Measurements from ENCODE around the gene VILL. TPM values are rescaled to one million over a fixed set of nuclear protein-coding genes. Genes with fewer than 3 reads are reported as not detected.

The VILL gene
- total RNA-seq, 1 donor from 2014 or later: 11.4 TPM

GRCh38 chr3:37993820-37994638 is 3.4 kb downstream of the VILL start:
- Mint-ChIP-seq H3K27ac (peak overlapping the region; percentile 95), H3K9me3 (no peaks in the 10 kb centered on the region), H3K36me3 (ENCODE audit: low read depth) (peaks cover 21% of the 10 kb centered on the region), H3K4me1 (peaks cover 46% of the 10 kb centered on the region), H3K4me3 (peak overlapping the region; percentile 97), H3K27me3 (peaks cover 2% of the 10 kb centered on the region)
- DNase-seq: peak; percentile 89
- intact Hi-C loops (cut with micrococcal nuclease): loop anchor here (1.0 to 2.0 kb wide), 2 partner anchors 45 to 171 kb away; partner anchors contain the start of genes DLEC1 and OXSR1

GRCh38 chr3:37994639-37994972 is 4.0 kb downstream of the VILL start:
- Mint-ChIP-seq H3K9me3 (no peaks in the 10 kb centered on the region), H3K4me1 (peaks cover 50% of the 10 kb centered on the region), H3K36me3 (ENCODE audit: low read depth) (peaks cover 27% of the 10 kb centered on the region), H3K4me3 (peak overlapping the region; percentile 97), H3K27me3 (peaks cover 2% of the 10 kb centered on the region), H3K27ac (peak overlapping the region; percentile 95)
- intact Hi-C loops (cut with micrococcal nuclease): loop anchor here (1.0 to 2.0 kb wide), 2 partner anchors 44 to 171 kb away; partner anchors contain the start of genes DLEC1 and OXSR1
- DNase-seq: no peak

GRCh38 chr3:37995652-37996641 is 5.4 kb downstream of the VILL start:
- no peaks in the 10 kb centered on the region for H3K9me3 Mint-ChIP-seq
- H3K27me3 Mint-ChIP-seq: peaks cover 2% of the 10 kb centered on the region
- H3K4me3 Mint-ChIP-seq: peak overlapping the region; percentile 97
- DNase-seq: peak; percentile 74
- peaks cover 34% of the 10 kb centered on the region for H3K36me3 Mint-ChIP-seq (ENCODE audit: low read depth)
- H3K27ac Mint-ChIP-seq: peak overlapping the region; percentile 95
- peaks cover 52% of the 10 kb centered on the region for H3K4me1 Mint-ChIP-seq
- intact Hi-C loops (cut with micrococcal nuclease): loop anchor here (2.0 kb wide), 1 partner anchor 43 kb away; the partner anchor contains the start of gene DLEC1

GRCh38 chr3:37996785-37997301 is 6.3 kb downstream of the VILL start:
- intact Hi-C loops (cut with micrococcal nuclease): no loop called here
- peak; percentile 95 for DNase-seq
- peaks cover 36% of the 10 kb centered on the region for H3K36me3 Mint-ChIP-seq (ENCODE audit: low read depth)
- no peak overlapping the region for H3K4me3 Mint-ChIP-seq
- H3K9me3 Mint-ChIP-seq: no peaks in the 10 kb centered on the region
- H3K27ac Mint-ChIP-seq: peak overlapping the region; percentile 55
- H3K27me3 Mint-ChIP-seq: no peaks in the 10 kb centered on the region
- peaks cover 52% of the 10 kb centered on the region for H3K4me1 Mint-ChIP-seq

DNA sequence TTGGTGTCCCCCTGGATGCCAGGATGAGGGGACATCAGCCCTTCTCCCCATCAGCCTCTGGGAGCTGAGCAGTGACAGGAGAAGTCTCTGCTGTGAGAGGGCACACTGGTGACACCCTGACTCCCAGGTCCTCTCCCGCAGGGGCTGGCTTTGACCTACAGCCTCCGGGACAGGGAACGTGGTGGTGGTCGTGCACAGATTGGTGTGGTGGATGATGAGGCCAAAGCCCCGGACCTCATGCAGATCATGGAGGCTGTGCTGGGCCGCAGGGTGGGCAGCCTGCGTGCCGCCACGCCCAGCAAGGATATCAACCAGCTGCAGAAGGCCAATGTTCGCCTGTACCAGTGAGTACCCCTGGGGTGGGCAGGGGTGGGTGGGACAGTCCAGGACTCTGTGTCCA is 6.8 kb downstream of the VILL start:
- Mint-ChIP-seq H3K4me1 (peaks cover 52% of the 10 kb centered on the region), H3K4me3 (no peak overlapping the region), H3K27me3 (no peaks in the 10 kb centered on the region), H3K36me3 (ENCODE audit: low read depth) (peaks cover 39% of the 10 kb centered on the region), H3K27ac (peak overlapping the region; percentile 55), H3K9me3 (no peaks in the 10 kb centered on the region)
- DNase-seq: no peak
- intact Hi-C loops (cut with micrococcal nuclease): no loop called here

- H3K4me1 Mint-ChIP-seq: peaks cover 52% of the 10 kb centered on the region
- H3K9me3 Mint-ChIP-seq: no peaks in the 10 kb centered on the region
- peaks cover 39% of the 10 kb centered on the region for H3K36me3 Mint-ChIP-seq (ENCODE audit: low read depth)
- intact Hi-C loops (cut with micrococcal nuclease): no loop called here
- H3K27ac Mint-ChIP-seq: peak overlapping the region; percentile 95
- H3K4me3 Mint-ChIP-seq: peak overlapping the region; percentile 77
- H3K27me3 Mint-ChIP-seq: no peaks in the 10 kb centered on the region
- DNase-seq: no peak
Observed at GRCh38 chr3:37997791-37998370, 7.3 kb downstream of the VILL start.

GRCh38 chr3:37999836-38000235 is 9.2 kb downstream of the VILL start:
- peaks cover 44% of the 10 kb centered on the region for H3K36me3 Mint-ChIP-seq (ENCODE audit: low read depth)
- peaks cover 49% of the 10 kb centered on the region for H3K4me1 Mint-ChIP-seq
- no peak overlapping the region for H3K4me3 Mint-ChIP-seq
- intact Hi-C loops (cut with micrococcal nuclease): no loop called here
- no peaks in the 10 kb centered on the region for H3K27me3 Mint-ChIP-seq
- no peak for DNase-seq
- H3K9me3 Mint-ChIP-seq: no peaks in the 10 kb centered on the region
- peak overlapping the region; percentile 1 for H3K27ac Mint-ChIP-seq

DNA sequence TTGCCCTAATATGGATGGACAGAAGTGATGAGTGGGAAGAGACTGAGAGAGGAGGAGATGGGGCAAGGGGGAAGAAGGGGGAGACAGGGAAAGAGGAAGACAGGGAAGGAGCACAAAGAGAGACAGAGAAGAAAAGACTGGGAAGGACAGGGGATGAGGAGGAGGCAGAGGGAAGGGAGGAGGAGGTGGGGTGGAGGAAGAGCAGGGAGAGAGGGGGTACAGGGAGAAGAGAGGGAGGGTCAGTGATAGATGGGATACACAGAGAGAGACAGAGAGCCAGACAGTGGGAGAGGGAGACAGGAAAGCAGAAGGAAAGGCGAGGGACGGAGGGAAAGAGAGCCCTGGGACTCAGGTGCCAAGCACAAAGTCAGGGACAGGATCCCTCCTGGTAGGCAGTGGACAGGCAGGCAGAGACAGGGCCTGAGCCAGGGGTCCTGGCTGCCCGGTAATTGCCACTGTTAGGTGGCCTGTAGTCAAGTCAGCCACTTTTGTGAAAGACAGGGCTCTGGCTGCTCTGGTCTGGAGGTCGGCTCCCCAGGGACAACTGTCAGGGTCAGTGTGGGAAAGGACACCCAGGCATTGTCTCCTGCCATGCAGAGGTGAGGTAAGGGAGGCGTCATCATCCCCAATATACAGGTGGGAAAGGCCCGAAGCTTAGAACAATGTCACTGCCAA is 9.8 kb downstream of the VILL start:
- Mint-ChIP-seq H3K9me3 (no peaks in the 10 kb centered on the region), H3K27me3 (no peaks in the 10 kb centered on the region)

DNA sequence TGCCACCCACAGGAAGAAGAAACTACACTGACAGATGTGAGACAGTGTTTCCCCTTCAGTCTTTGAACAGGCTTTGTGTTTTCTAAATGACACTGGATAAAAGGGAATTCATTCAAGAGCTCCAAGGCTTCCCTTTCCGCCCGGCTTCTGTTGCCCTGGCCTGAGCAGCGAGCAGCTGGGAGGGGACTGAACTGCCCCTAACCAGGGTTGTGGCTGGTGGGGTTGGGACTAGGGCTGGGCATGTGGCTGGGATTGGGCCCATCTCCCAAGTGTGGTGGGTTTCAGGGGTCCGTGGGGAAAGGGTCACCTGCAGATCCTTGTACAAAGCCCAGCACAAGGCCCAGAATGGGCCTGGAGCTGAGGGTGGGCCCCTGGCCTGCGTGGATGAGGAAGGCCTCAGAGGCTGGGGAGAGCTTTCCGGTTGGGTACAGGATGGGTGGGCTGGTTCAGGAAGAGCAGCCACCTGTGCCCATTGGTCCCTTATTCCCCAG is 10.4 kb downstream of the VILL start:
- no peak for DNase-seq
- intact Hi-C loops (cut with micrococcal nuclease): no loop called here
- no peaks in the 10 kb centered on the region for H3K9me3 Mint-ChIP-seq

More for the DNA sequence above, 9.8 kb downstream of the VILL start:
- H3K4me3 Mint-ChIP-seq: no peak overlapping the region
- no peak overlapping the region for H3K27ac Mint-ChIP-seq
- intact Hi-C loops (cut with micrococcal nuclease): no loop called here
- peaks cover 45% of the 10 kb centered on the region for H3K36me3 Mint-ChIP-seq (ENCODE audit: low read depth)
- peaks cover 44% of the 10 kb centered on the region for H3K4me1 Mint-ChIP-seq
- no peak for DNase-seq

DNA sequence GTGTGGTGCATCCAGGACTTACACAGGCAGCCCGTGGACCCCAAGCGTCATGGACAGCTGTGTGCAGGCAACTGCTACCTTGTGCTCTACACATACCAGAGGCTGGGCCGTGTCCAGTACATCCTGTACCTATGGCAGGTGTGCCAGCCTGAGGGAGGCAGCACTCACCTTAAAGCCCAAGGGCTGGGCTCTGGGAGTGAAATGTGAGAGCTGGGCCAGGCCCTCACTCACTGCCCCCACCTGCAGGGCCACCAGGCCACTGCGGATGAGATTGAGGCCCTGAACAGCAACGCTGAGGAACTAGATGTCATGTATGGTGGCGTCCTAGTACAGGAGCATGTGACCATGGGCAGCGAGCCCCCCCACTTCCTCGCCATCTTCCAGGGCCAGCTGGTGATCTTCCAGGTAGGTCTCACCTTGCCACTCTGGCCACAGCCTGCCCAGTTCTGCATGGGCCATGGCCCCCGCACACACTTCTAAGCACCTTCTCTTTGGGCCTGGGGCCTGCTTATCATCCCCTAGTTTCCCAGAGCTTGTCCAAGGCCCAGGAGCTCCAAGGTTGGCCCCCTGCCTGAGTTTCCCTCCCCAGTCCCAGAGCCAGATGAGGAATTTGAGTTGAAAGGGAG is 11.0 kb downstream of the VILL start:
- no peak for DNase-seq
- Mint-ChIP-seq H3K36me3 (ENCODE audit: low read depth) (peaks cover 36% of the 10 kb centered on the region), H3K4me3 (no peak overlapping the region), H3K9me3 (no peaks in the 10 kb centered on the region), H3K27ac (no peak overlapping the region), H3K27me3 (no peaks in the 10 kb centered on the region), H3K4me1 (peaks cover 33% of the 10 kb centered on the region)
- intact Hi-C loops (cut with micrococcal nuclease): no loop called here

More for the DNA sequence above, 10.4 kb downstream of the VILL start:
- Mint-ChIP-seq H3K4me3 (no peak overlapping the region), H3K27me3 (no peaks in the 10 kb centered on the region), H3K36me3 (ENCODE audit: low read depth) (peaks cover 41% of the 10 kb centered on the region), H3K27ac (no peak overlapping the region), H3K4me1 (peaks cover 39% of the 10 kb centered on the region)

DNA sequence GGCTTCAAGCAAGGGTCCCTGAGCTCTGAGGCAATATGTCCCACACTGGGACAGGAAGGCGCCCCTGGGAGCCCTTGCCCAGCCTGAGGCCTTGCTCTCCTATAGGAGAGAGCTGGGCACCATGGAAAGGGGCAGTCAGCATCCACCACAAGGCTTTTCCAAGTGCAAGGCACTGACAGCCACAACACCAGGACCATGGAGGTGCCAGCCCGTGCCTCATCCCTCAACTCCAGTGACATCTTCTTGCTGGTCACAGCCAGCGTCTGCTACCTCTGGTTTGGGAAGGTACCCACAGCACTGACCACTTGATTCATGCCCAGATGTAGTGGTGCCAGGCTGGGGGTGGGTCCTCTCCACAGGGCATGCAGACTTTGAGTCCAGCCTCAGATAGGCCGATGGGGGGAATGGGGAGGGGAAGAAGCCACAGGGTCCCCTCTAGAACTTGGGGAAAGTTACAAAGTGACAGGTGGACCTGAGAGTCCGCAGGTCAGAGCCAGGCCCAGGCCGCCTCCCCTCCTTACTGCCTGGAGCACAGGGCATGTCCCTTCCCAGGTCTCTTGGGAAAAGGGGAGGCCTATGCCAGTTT is 11.8 kb downstream of the VILL start:
- intact Hi-C loops (cut with micrococcal nuclease): no loop called here
- Mint-ChIP-seq H3K27me3 (no peaks in the 10 kb centered on the region), H3K27ac (no peak overlapping the region), H3K9me3 (no peaks in the 10 kb centered on the region), H3K4me1 (peaks cover 29% of the 10 kb centered on the region), H3K36me3 (ENCODE audit: low read depth) (peaks cover 33% of the 10 kb centered on the region), H3K4me3 (no peak overlapping the region)
- no peak for DNase-seq

DNA sequence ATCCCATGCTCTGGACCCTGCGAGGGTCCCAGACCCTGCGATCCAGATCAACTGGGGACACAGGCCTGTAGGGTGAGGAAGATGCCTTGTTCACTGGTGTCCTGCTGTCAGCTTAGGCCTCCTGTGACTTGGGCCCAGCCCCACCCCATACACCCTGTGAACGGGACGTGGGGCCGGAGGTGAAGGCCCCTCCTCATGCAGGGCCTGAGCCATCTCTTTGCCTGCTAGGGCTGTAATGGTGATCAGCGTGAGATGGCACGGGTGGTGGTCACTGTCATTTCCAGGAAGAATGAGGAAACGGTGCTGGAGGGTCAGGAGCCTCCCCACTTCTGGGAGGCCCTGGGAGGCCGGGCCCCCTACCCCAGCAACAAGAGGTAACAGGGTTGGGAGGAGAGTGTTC is 12.4 kb downstream of the VILL start:
- Mint-ChIP-seq H3K27me3 (no peaks in the 10 kb centered on the region), H3K27ac (no peak overlapping the region), H3K9me3 (no peaks in the 10 kb centered on the region), H3K4me3 (no peak overlapping the region), H3K4me1 (peaks cover 29% of the 10 kb centered on the region), H3K36me3 (ENCODE audit: low read depth) (peaks cover 34% of the 10 kb centered on the region)
- no peak for DNase-seq
- intact Hi-C loops (cut with micrococcal nuclease): loop anchor here (1.0 kb wide), 2 partner anchors 29 to 148 kb away; no protein-coding TSS in a partner anchor
